H1 (cell line): ENCODE data around the gene PUS3. TPM values are rescaled to one million over a fixed set of nuclear protein-coding genes. Genes with fewer than 3 reads are reported as not detected.

Source experiments
- CTCF ChIA-PET: fragments of 300-600 bp; sonication (Branson Sonifier 250); formaldehyde crosslinking; loops from one replicate; lab custom pipeline; 2021; ENCODE audit not compliant: partially characterized antibody; lab: Charles Lee
- POLR2A ChIA-PET: fragments of 300-600 bp; sonication (Branson Sonifier 250); formaldehyde crosslinking; loops from one replicate; lab custom pipeline; 2021; ENCODE audit warnings: inconsistent platforms; ENCODE audit not compliant: partially characterized antibody; lab: Charles Lee
- DNase-seq, 2 experiments: peaks; one replicate each; pipeline versions ENCODE4 v3.0.0 to v3.0.0-alpha.2; 2010 to 2022; ENCODE audit warnings: low spot score in 2 of 2, low read depth in 1 of 2, mixed read lengths in 1 of 2
- FAIRE-seq: peaks from 2 replicates; lab custom pipeline; 2011; peaks lifted over from hg19 to GRCh38; lab: Jason Lieb, UNC
- H2AFZ ChIP-seq: 2 replicates; pipeline ENCODE4 v1.8.1; 2012; ENCODE audit warnings: low read length, inconsistent platforms
- H2AK5ac ChIP-seq: 2 replicates; pipeline ENCODE4 v1.6.1; 2013; ENCODE audit warnings: low read depth, low read length
- H2BK120ac ChIP-seq: replicated peaks from 2 replicates; pipeline ENCODE3; 2013; ENCODE audit warnings: low read depth, low read length, inconsistent platforms
- H2BK12ac ChIP-seq: 2 replicates; pipeline ENCODE4 v1.6.1; 2013; ENCODE audit warnings: low read depth, low read length
- H2BK15ac ChIP-seq: 2 replicates; pipeline ENCODE4 v1.6.1; 2013; ENCODE audit warnings: low read length
- H2BK20ac ChIP-seq: 2 replicates; pipeline ENCODE4 v1.6.1; 2013; ENCODE audit warnings: low read length
- H2BK5ac ChIP-seq: 2 replicates; pipeline ENCODE4 v1.6.1; 2013; ENCODE audit warnings: low read depth, low read length
- H3K14ac ChIP-seq: 2 replicates; pipeline ENCODE4 v1.6.1; 2013; ENCODE audit warnings: inconsistent platforms; ENCODE audit not compliant: insufficient read length
- H3K18ac ChIP-seq: 2 replicates; pipeline ENCODE4 v1.6.1; 2013; ENCODE audit warnings: low read length; ENCODE audit errors: extremely low read depth
- H3K23ac ChIP-seq: 2 replicates; pipeline ENCODE4 v1.6.1; 2013; ENCODE audit warnings: inconsistent platforms; ENCODE audit not compliant: insufficient read length
- H3K23me2 ChIP-seq: 2 replicates; pipeline ENCODE4 v1.6.1; 2013; ENCODE audit warnings: low read depth, low read length
- H3K27ac ChIP-seq: 2 replicates; pipeline ENCODE4 v1.6.1; 2011; ENCODE audit warnings: low read depth, low read length, inconsistent platforms
- H3K27me3 ChIP-seq, 4 experiments: replicated peaks in 1 of 4; 1 replicate in 1 of 4; 2 replicates in 3 of 4; pipeline versions ENCODE4 v1.6.1 to v1.8.1; 2011 to 2013; ENCODE audit warnings: low read length in 3 of 4, mild to moderate bottlenecking in 3 of 4, inconsistent platforms in 2 of 4, mixed read lengths in 2 of 4, moderate library complexity in 1 of 4; ENCODE audit not compliant: control insufficient read depth in 3 of 4, insufficient read depth in 3 of 4; ENCODE audit errors: extremely low read depth in 1 of 4
- H3K36me3 ChIP-seq, 4 experiments: 2 replicates each; pipeline versions ENCODE4 v1.6.1 to v1.8.1; 2011 to 2013; ENCODE audit warnings: mild to moderate bottlenecking in 4 of 4, low read length in 3 of 4, moderate library complexity in 2 of 4, control low read depth in 1 of 4, inconsistent platforms in 1 of 4; ENCODE audit not compliant: insufficient read depth in 4 of 4, control insufficient read depth in 2 of 4
- H3K4ac ChIP-seq: replicated peaks from 2 replicates; pipeline ENCODE3; 2013; ENCODE audit warnings: low read length, low read depth, mixed read lengths, inconsistent platforms; ENCODE audit not compliant: insufficient read length
- H3K4me1 ChIP-seq, 4 experiments: replicated peaks in 1 of 4; 1 replicate in 1 of 4; 2 replicates in 3 of 4; pipeline versions ENCODE4 v1.6.1 to v1.8.1; 2011 to 2013; ENCODE audit warnings: low read length in 3 of 4, inconsistent platforms in 2 of 4, mixed read lengths in 1 of 4; ENCODE audit not compliant: insufficient read depth in 4 of 4, control insufficient read depth in 3 of 4
- H3K4me2 ChIP-seq, 2 experiments: 2 replicates each; pipeline versions ENCODE4 v1.6.1 to v1.8.1; 2011 to 2013; ENCODE audit warnings: low read depth in 2 of 2, low read length in 2 of 2, control low read depth in 1 of 2, inconsistent platforms in 1 of 2, mild to moderate bottlenecking in 1 of 2; ENCODE audit not compliant: insufficient read depth in 1 of 2
- H3K4me3 ChIP-seq, 4 experiments: fragments of 200-600, 300-600 bp in 1 of 4; sonication (generic), shearing (Covaris generic), sonication (Bioruptor Twin) in 1 of 4; 2 replicates each; pipeline versions ENCODE4 v1.5.1 to v1.8.1; 2011 to 2016; ENCODE audit warnings: low read length in 4 of 4, low read depth in 3 of 4, control low read depth in 2 of 4, inconsistent platforms in 2 of 4, mild to moderate bottlenecking in 2 of 4, mixed read lengths in 1 of 4, moderate library complexity in 1 of 4; ENCODE audit not compliant: insufficient read depth in 2 of 4; ENCODE audit errors: extremely low read depth in 1 of 4
- H3K56ac ChIP-seq: replicated peaks from 2 replicates; pipeline ENCODE3; 2013; ENCODE audit warnings: low read depth, mild to moderate bottlenecking, mixed read lengths, low read length, inconsistent platforms; ENCODE audit not compliant: insufficient read length
- H3K79me1 ChIP-seq: 2 replicates; pipeline ENCODE4 v1.6.1; 2013; ENCODE audit warnings: low read depth, low read length, control low read depth
- H3K79me2 ChIP-seq, 2 experiments: 2 replicates each; pipeline versions ENCODE4 v1.6.1 to v1.8.1; 2012 to 2013; ENCODE audit warnings: low read length in 2 of 2, mild to moderate bottlenecking in 2 of 2, inconsistent platforms in 1 of 2; ENCODE audit not compliant: insufficient read depth in 2 of 2, control insufficient read depth in 1 of 2
- H3K9ac ChIP-seq, 4 experiments: replicated peaks in 1 of 4; 1 replicate in 1 of 4; 2 replicates in 3 of 4; pipeline versions ENCODE4 v1.6.1 to v1.8.1; 2011 to 2013; ENCODE audit warnings: low read depth in 3 of 4, low read length in 3 of 4, control low read depth in 2 of 4, mild to moderate bottlenecking in 2 of 4, moderate library complexity in 2 of 4, inconsistent platforms in 1 of 4; ENCODE audit errors: extremely low read depth in 1 of 4
- H3K9me3 ChIP-seq, 2 experiments: 2 replicates each; pipeline versions ENCODE4 v1.6.1 to v1.8.1; 2012 to 2013; ENCODE audit warnings: mild to moderate bottlenecking in 2 of 2, moderate library complexity in 2 of 2, control low read depth in 1 of 2, inconsistent platforms in 1 of 2, low read depth in 1 of 2, low read length in 1 of 2, mixed read lengths in 1 of 2; ENCODE audit not compliant: insufficient read depth in 2 of 2
- H4K20me1 ChIP-seq, 2 experiments: replicated peaks in 1 of 2; 2 replicates each; pipeline versions ENCODE3 to v1.8.1; 2011 to 2013; ENCODE audit warnings: inconsistent platforms in 2 of 2, low read length in 2 of 2, mild to moderate bottlenecking in 1 of 2; ENCODE audit not compliant: insufficient read depth in 2 of 2, control insufficient read depth in 1 of 2
- H4K5ac ChIP-seq: 2 replicates; pipeline ENCODE4 v1.6.1; 2013; ENCODE audit warnings: low read length, low read depth, mixed read lengths, inconsistent platforms; ENCODE audit not compliant: insufficient read length
- H4K8ac ChIP-seq: 2 replicates; pipeline ENCODE4 v1.8.0; 2013; ENCODE audit warnings: mild to moderate bottlenecking, moderate library complexity, low read length, inconsistent platforms; ENCODE audit not compliant: insufficient read depth; ENCODE audit errors: extremely low read depth
- H4K91ac ChIP-seq: replicated peaks from 2 replicates; pipeline ENCODE3; 2013; ENCODE audit warnings: low read length, mixed read lengths, inconsistent platforms; ENCODE audit not compliant: insufficient read length
- RAD21 ChIP-seq, 2 experiments: IDR thresholded peaks in 1 of 2; conservative IDR thresholded peaks in 1 of 2; 2 replicates each; pipeline ENCODE4 v1.6.1; 2011; ENCODE audit warnings: low read depth in 2 of 2, low read length in 2 of 2, improper control_type of control experiment in 1 of 2, inconsistent platforms in 1 of 2, mild to moderate bottlenecking in 1 of 2, moderate library complexity in 1 of 2
- RFX5 ChIP-seq: IDR thresholded peaks from 2 replicates; pipeline ENCODE4 v1.6.1; 2011; ENCODE audit warnings: low read depth, low read length, improper control_type of control experiment, borderline replicate concordance
- WGBS, 2 experiments: shearing (Covaris generic) in 1 of 2; methylation state at CpG; one replicate each; pipeline versions ENCODE4 v1.1.6 to v1.1.7; 2013 to 2015; ENCODE audit warnings: low lambda C conversion rate in 2 of 2, mixed read lengths in 2 of 2, inconsistent platforms in 1 of 2, low coverage in 1 of 2, missing lambda C conversion rate in 1 of 2; ENCODE audit not compliant: insufficient replicate concordance in 2 of 2, insufficient coverage in 1 of 2, insufficient read length in 1 of 2; ENCODE audit errors: extremely low coverage in 1 of 2, missing lambda C conversion rate in 1 of 2; 5-methylcytosine and 5-hydroxymethylcytosine counted together
- polyA plus RNA-seq, 7 experiments: library from polyadenylated mRNA; depleted of rRNA in 3 of 7; stranded (reverse) in 5 of 7; unstranded in 2 of 7; fragments of >200 nt in 5 of 7; fragments of 200-250 nt in 2 of 7; gene quantifications; 1 replicate in 5 of 7; 2 replicates in 1 of 7; 4 replicates in 1 of 7; pipeline versions ENCODE4 v1.2.1 to v1.2.3, GENCODE V29; 2011 to 2013; ENCODE audit warnings: missing spikeins in 2 of 7, mixed read lengths in 2 of 7
- total RNA-seq: library from RNA; stranded (reverse); fragmentation: NEBNext Ultra II Directional; extraction: Animal tissue kit (Norgen Biotek cat#: 25700); gene quantifications from 2 replicates; pipeline ENCODE4 v1.2.1, GENCODE V29; 2021
- TF ChIP-seq, protein P1 (sequence below), 3 experiments: IDR thresholded peaks; 1 replicate in 2 of 3; 2 replicates in 1 of 3; pipeline versions ENCODE4 v1.5.1 to v1.6.1; 2011; ENCODE audit warnings: low read length in 3 of 3, mild to moderate bottlenecking in 3 of 3, inconsistent platforms in 2 of 3, low read depth in 1 of 3, moderate library complexity in 1 of 3; ENCODE audit not compliant: insufficient read depth in 1 of 3; ENCODE audit errors: control extremely low read depth in 1 of 3

The PUS3 gene
- total and polyA plus RNA-seq, 2 of the 8 experiments (the other 6 are each of a cell fraction or from before 2014, with no cell fraction given): 8.7 to 22.6 TPM

GRCh38 chr11:125935056-125935455 lies 32.0 kb upstream of the PUS3 start:
- H2AFZ ChIP-seq: no peak overlapping the region
- H3K4me2 ChIP-seq: no peak overlapping the region
- H3K56ac ChIP-seq: no peak overlapping the region
- H4K5ac ChIP-seq: no peak overlapping the region
- FAIRE-seq (no peak), DNase-seq (no peak)
- no peaks in the 10 kb centered on the region for H3K36me3 ChIP-seq
- H2BK120ac ChIP-seq: no peak overlapping the region
- no peak overlapping the region for H2BK12ac ChIP-seq
- H4K91ac ChIP-seq: no peak overlapping the region
- no peaks in the 10 kb centered on the region for H3K23me2 ChIP-seq
- no peak overlapping the region for H3K18ac ChIP-seq
- peaks cover 6 to 14% (median 11%) of the 10 kb centered on the region in 4 experiments for H3K4me1 ChIP-seq
- H3K4ac ChIP-seq: no peak overlapping the region
- H3K23ac ChIP-seq: no peak overlapping the region
- no peak overlapping the region for H4K8ac ChIP-seq
- H3K9me3 ChIP-seq: no peaks in the 10 kb centered on the region
- TF ChIP-seq, protein P1, sequence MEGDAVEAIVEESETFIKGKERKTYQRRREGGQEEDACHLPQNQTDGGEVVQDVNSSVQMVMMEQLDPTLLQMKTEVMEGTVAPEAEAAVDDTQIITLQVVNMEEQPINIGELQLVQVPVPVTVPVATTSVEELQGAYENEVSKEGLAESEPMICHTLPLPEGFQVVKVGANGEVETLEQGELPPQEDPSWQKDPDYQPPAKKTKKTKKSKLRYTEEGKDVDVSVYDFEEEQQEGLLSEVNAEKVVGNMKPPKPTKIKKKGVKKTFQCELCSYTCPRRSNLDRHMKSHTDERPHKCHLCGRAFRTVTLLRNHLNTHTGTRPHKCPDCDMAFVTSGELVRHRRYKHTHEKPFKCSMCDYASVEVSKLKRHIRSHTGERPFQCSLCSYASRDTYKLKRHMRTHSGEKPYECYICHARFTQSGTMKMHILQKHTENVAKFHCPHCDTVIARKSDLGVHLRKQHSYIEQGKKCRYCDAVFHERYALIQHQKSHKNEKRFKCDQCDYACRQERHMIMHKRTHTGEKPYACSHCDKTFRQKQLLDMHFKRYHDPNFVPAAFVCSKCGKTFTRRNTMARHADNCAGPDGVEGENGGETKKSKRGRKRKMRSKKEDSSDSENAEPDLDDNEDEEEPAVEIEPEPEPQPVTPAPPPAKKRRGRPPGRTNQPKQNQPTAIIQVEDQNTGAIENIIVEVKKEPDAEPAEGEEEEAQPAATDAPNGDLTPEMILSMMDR (IDR thresholded peaks at IDR 0.05; ENCODE audit: control extremely low read depth in 1 of 3, insufficient read depth in 1 of 3, low read depth in 1 of 3, low read length in 3 of 3): no peak
- TF ChIP-seq RFX5 (no peak), RAD21 (IDR thresholded peaks at IDR 0.05 in 1 of 2, conservative IDR thresholded peaks at IDR 0.05 in 1 of 2; ENCODE audit: low read depth in 2 of 2, low read length in 2 of 2) (peak; percentile 12 to 17; a peak in 1 of 4 replicates)
- H3K79me2 ChIP-seq: no peaks in the 10 kb centered on the region
- H3K79me1 ChIP-seq: no peaks in the 10 kb centered on the region
- CTCF ChIA-PET: interaction anchor here (1.0 to 2.4 kb wide), 4 partner anchors 8 to 259 kb away, joined by 3 to 10 read pairs (median 5); no protein-coding TSS in a partner anchor
- no peak overlapping the region for H2AK5ac ChIP-seq
- 85% methylated on average over 2 of the region's 2 CpGs; no CpG with 5 or more reads in 1 of the 2 experiments for WGBS, 2 experiments
- no peak overlapping the region for H3K27ac ChIP-seq
- peaks cover 0 to 6% (median 2%) of the 10 kb centered on the region in 4 experiments; a peak in 2 of 7 replicates for H3K27me3 ChIP-seq
- H2BK5ac ChIP-seq: no peak overlapping the region
- H2BK15ac ChIP-seq: no peak overlapping the region
- H2BK20ac ChIP-seq: no peak overlapping the region
- no peak overlapping the region for H3K14ac ChIP-seq
- H3K4me3 ChIP-seq: no peak overlapping the region
- POLR2A ChIA-PET: interaction anchor here (1.2 to 1.4 kb wide), 2 partner anchors 11 to 111 kb away, joined by 3 read pairs; no protein-coding TSS in a partner anchor
- no peaks in the 10 kb centered on the region for H4K20me1 ChIP-seq
- H3K9ac ChIP-seq: no peak overlapping the region
